ENCODE results near the gene CDK8. TPM values are rescaled to one million over a fixed set of nuclear protein-coding genes. Genes with fewer than 3 reads are reported as not detected.

Gene CDK8
- total and polyA plus RNA-seq, 12 donors, result 6.4 to 12.5 (median 9.2) TPM

DNA sequence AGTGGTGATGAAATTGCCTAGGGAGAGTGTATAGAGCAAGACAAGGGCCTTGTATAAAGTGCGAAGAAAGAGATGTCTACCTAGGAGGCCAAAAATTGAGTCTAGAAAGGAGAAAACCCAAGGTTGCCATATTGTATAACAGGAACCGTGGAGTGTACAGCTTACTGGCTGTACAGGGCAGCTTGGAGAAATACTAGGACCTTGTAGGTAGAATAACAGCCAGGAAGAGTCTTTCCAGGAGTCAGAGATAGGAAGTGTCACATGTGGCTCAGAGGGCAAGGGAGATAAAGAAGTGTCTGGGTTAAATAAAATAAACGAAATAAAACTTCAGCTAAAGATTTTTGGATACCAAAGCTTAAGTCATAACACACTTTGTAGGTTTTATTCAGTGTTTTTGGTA, 12.4 kb downstream of the CDK8 start:
- intact Hi-C loops (cut with DNase I), result no loop called here
- no peaks in the 10 kb centered on the region for H3K36me3 ChIP-seq
- H3K27ac ChIP-seq, result no peak overlapping the region
- H3K27me3 ChIP-seq, result no peaks in the 10 kb centered on the region
- no peak overlapping the region for H3K4me3 ChIP-seq
- H3K4me1 ChIP-seq, result peaks cover 0 to 54% (median 12%) of the 10 kb centered on the region in 9 donors
- ATAC-seq (peak in 1 of 8 donors; percentile 41), DNase-seq (no peak)
- TF ChIP-seq CTCF (IDR thresholded peaks at IDR 0.05), result no peak
- 47 to 56% methylated on average over 3 of the region's 3 CpGs for WGBS, 2 donors
- peaks cover 0 to 6% (median 0%) of the 10 kb centered on the region in 11 donors for H3K9me3 ChIP-seq

DNA sequence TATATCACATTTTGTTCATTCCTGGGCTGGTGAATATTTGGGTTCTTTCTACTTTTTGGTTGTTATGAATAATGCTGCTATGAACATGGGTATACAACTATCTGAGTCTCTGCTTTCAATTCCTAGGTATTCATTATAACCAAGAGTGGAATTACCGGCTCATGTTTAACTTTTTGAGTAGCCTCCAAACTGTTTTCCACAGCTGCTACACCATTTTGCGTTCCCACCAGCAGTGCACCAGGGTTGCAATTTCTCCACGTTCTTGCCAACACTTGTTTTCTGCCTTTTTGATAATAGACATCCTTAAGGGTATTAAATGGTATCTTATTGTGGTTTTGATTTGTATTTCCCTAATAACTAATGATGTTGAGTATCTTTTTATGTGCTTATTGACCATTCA, 16.8 kb downstream of the CDK8 start:
- Histone ChIP-seq H3K27ac (no peak overlapping the region), H3K27me3 (no peaks in the 10 kb centered on the region), H3K4me3 (no peak overlapping the region), H3K4me1 (peaks cover 0 to 56% (median 18%) of the 10 kb centered on the region in 9 donors), H3K9me3 (no peaks in the 10 kb centered on the region), H3K36me3 (no peaks in the 10 kb centered on the region)
- TF ChIP-seq CTCF (IDR thresholded peaks at IDR 0.05), result no peak
- 93 to 96% methylated on average over 3 of the region's 3 CpGs for WGBS, 2 donors
- no peak for DNase-seq
- no peak for ATAC-seq
- intact Hi-C loops (cut with DNase I), result no loop called here

- Histone ChIP-seq H3K36me3 (no peaks in the 10 kb centered on the region), H3K4me3 (no peak overlapping the region), H3K4me1 (peaks cover 0 to 48% (median 9%) of the 10 kb centered on the region in 9 donors), H3K9me3 (no peaks in the 10 kb centered on the region), H3K27me3 (no peaks in the 10 kb centered on the region), H3K27ac (no peak overlapping the region)
- no peak for TF ChIP-seq CTCF (IDR thresholded peaks at IDR 0.05)
- no peak for ATAC-seq
- 49 to 66% methylated on average over 3 of the region's 3 CpGs for WGBS, 2 donors
- no peak for DNase-seq
- intact Hi-C loops (cut with DNase I), result no loop called here
Measured at GRCh38 chr13:26272621-26273020, 18.7 kb downstream of the CDK8 start.

GRCh38 chr13:26280295-26280694, 26.4 kb downstream of the CDK8 start:
- Histone ChIP-seq H3K27ac (no peak overlapping the region), H3K4me1 (peaks cover 0 to 21% (median 0%) of the 10 kb centered on the region in 9 donors), H3K36me3 (peaks cover 0 to 14% (median 7%) of the 10 kb centered on the region in 9 donors), H3K9me3 (no peaks in the 10 kb centered on the region), H3K4me3 (no peak overlapping the region), H3K27me3 (no peaks in the 10 kb centered on the region)
- no peak for TF ChIP-seq CTCF (IDR thresholded peaks at IDR 0.05)
- 94 to 100% methylated on average over 2 of the region's 2 CpGs for WGBS, 2 donors
- ATAC-seq, result no peak
- DNase-seq, result no peak
- intact Hi-C loops (cut with DNase I), result no loop called here
